HG03442 (cell line): ENCODE results near the gene SF3B2.
"Not testable (repeated sequence)": the region's sequence is repeated elsewhere in the genome, so short reads cannot be mapped to it uniquely, and the experiment has no call there.

Source experiments
- ATAC-seq: cut with Tn5 transposase; IDR thresholded peaks from one replicate; pipeline ENCODE4 v1.9.1; 2021; ENCODE audit warnings: mild to moderate bottlenecking, moderate library complexity; ENCODE audit not compliant: unreplicated experiment

The SF3B2 gene

GRCh38 chr11:66051766-66052663, at the start of gene SF3B2:
TSS of gene SF3B2 (plus strand) at chr11:66052364. CDS start at chr11:66052385, 21 bp downstream.
- peak; percentile 87 for ATAC-seq

- peak; percentile 39 for ATAC-seq
These were observed 49.4 kb upstream of the SF3B2 start for GRCh38 chr11:66002648-66003225.

GRCh38 chr11:66003291-66003690, 48.9 kb upstream of the SF3B2 start:
- no peak for ATAC-seq

GRCh38 chr11:66004186-66004585, 48.0 kb upstream of the SF3B2 start:
- no peak for ATAC-seq

- no peak for ATAC-seq
These were observed 45.9 kb upstream of the SF3B2 start for GRCh38 chr11:66006134-66006890.

GRCh38 chr11:66006891-66007176, 45.3 kb upstream of the SF3B2 start:
- ATAC-seq: no peak

- ATAC-seq: no peak
These were observed 44.9 kb upstream of the SF3B2 start for GRCh38 chr11:66007201-66007634.

- no peak for ATAC-seq
These were observed 44.1 kb upstream of the SF3B2 start for GRCh38 chr11:66008095-66008467.

GRCh38 chr11:66008468-66009101, 43.6 kb upstream of the SF3B2 start:
- no peak for ATAC-seq

GRCh38 chr11:66010036-66010435, 42.1 kb upstream of the SF3B2 start:
- ATAC-seq: not testable (repeated sequence)

GRCh38 chr11:66011239-66011784, 40.9 kb upstream of the SF3B2 start:
- ATAC-seq: no peak

- ATAC-seq: no peak
These were observed 40.3 kb upstream of the SF3B2 start, which contains the start of gene CST6 for GRCh38 chr11:66011785-66012303. TSS of gene CST6 (plus strand) at chr11:66012008. CDS start at chr11:66012045, 37 bp downstream.

GRCh38 chr11:66012371-66012945, 39.7 kb upstream of the SF3B2 start:
- ATAC-seq: no peak

- ATAC-seq: no peak
These were observed 39.0 kb upstream of the SF3B2 start for GRCh38 chr11:66012946-66013761.

GRCh38 chr11:66013762-66014100, 38.4 kb upstream of the SF3B2 start:
- no peak for ATAC-seq

- no peak for ATAC-seq
These were observed 37.2 kb upstream of the SF3B2 start for GRCh38 chr11:66014804-66015453.

GRCh38 chr11:66015454-66015881, 36.7 kb upstream of the SF3B2 start:
- no peak for ATAC-seq

GRCh38 chr11:66015936-66016792, 36.0 kb upstream of the SF3B2 start:
- no peak for ATAC-seq
